ENCODE results near the gene PGM1.

- TF ChIP-seq, protein P1, sequence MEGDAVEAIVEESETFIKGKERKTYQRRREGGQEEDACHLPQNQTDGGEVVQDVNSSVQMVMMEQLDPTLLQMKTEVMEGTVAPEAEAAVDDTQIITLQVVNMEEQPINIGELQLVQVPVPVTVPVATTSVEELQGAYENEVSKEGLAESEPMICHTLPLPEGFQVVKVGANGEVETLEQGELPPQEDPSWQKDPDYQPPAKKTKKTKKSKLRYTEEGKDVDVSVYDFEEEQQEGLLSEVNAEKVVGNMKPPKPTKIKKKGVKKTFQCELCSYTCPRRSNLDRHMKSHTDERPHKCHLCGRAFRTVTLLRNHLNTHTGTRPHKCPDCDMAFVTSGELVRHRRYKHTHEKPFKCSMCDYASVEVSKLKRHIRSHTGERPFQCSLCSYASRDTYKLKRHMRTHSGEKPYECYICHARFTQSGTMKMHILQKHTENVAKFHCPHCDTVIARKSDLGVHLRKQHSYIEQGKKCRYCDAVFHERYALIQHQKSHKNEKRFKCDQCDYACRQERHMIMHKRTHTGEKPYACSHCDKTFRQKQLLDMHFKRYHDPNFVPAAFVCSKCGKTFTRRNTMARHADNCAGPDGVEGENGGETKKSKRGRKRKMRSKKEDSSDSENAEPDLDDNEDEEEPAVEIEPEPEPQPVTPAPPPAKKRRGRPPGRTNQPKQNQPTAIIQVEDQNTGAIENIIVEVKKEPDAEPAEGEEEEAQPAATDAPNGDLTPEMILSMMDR (IDR thresholded peaks at IDR 0.05 in 8 of 11, conservative IDR thresholded peaks at IDR 0.05 in 3 of 11), result no peak
- no peak for TF ChIP-seq POLR2A (IDR thresholded peaks at IDR 0.05)
Observed at GRCh38 chr1:63630666-63631065, 37.5 kb downstream of the PGM1 start.

Data from spleen (tissue), 7 donors.